Measurements from ENCODE around the gene PARD6B. TPM values are rescaled to one million over a fixed set of nuclear protein-coding genes. Genes with fewer than 3 reads are reported as not detected.
A peak's percentile ranks its signal among the peaks of the same experiment; 100 is the strongest.
"Not testable (repeated sequence)": the region's sequence is repeated elsewhere in the genome, so short reads cannot be mapped to it uniquely, and the experiment has no call there.

Gene PARD6B
- 3.7 TPM for total RNA-seq
- long read RNA-seq = 0 reads

GRCh38 chr20:50731055-50731929 lies at the start of gene PARD6B:
Gene PARD6B (plus strand): TSS chr20:50731580. CDS start chr20:50731787, 207 bp downstream.
- intact Hi-C loops (cut with DNase I) = loop anchor here (10.0 kb wide), 1 partner anchor 256 kb away; no protein-coding TSS in a partner anchor
- peak; percentile 99 for DNase-seq (ENCODE audit: low spot score)

DNA sequence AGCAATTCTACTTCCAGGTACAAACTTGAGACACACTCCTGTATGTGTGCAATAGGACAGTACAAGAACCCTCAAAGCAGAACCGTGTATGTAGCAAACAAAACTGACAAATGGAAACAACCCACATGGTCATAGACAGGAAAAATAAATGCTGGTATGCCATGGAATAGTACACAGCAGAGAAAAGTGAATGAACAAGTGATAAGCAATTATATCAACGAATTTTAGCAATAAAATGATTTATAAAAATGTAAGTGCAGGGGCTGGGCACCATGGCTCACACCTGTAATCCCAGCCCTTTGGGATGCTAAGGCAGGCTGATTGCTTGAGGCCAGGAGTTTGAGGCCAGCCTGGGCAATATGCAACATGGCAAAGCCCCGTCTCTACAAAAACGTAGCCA lies 49.3 kb upstream of the PARD6B start:
- intact Hi-C loops (cut with DNase I) = no loop called here

DNA sequence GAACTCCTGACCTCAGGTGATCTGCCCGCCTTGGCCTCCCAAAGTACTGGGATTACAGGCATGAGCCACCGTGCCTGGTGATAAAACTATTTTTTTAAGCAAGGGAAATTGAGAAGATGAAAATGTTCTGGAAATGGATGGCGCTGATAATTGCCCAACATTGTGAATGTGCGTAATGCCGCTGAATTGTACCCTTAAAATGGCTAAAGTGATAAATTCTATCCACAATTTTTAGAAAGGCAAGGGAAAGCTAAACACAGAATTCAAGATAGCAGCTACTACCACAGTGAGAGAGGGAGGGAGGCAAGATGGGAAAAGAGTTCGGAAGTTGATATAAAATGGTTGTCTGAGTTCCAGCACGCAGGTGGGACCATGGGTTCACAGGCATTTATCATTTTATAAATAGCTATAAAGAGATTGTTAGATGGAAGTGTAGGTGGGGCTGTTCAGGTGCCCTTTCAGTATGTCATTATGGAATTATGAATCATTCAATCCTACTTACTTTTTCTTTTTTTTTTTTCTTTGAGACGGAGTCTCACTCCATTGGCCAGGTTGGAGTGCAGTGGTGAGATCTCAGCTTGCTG lies 48.3 kb upstream of the PARD6B start:
- intact Hi-C loops (cut with DNase I) = no loop called here
- DNase-seq (ENCODE audit: low spot score) = no peak

More for the DNA sequence above, 49.3 kb upstream of the PARD6B start:
- DNase-seq (ENCODE audit: low spot score) = no peak

GRCh38 chr20:50683570-50683969 lies 47.8 kb upstream of the PARD6B start:
- intact Hi-C loops (cut with DNase I) = no loop called here

DNA sequence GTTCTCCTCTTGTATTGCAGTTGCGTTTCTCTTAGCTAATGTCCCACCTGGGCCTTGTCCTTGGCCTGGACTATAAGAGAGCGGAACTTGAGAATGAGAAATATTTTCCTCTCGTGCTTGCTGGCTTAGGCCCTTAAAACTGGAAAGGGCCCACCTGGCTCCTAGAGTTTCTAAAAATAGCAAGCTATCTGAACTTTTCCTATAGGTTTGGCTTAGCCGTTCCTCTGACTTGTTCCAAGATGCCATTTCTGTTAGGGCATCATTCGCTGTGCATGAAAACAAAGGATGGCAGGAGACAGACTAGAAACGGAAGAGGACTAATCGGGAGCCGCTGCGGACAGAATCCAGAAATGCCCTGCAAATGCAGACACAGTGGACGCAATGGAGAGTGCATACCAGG lies 44.6 kb upstream of the PARD6B start:
- no peak for DNase-seq (ENCODE audit: low spot score)
- intact Hi-C loops (cut with DNase I) = no loop called here

More at GRCh38 chr20:50683570-50683969, 47.8 kb upstream of the PARD6B start:
- no peak for DNase-seq (ENCODE audit: low spot score)

GRCh38 chr20:50688256-50688975 lies 43.0 kb upstream of the PARD6B start:
- intact Hi-C loops (cut with DNase I) = no loop called here
- no peak for DNase-seq (ENCODE audit: low spot score)

GRCh38 chr20:50689864-50690649 lies 41.3 kb upstream of the PARD6B start:
- no peak for DNase-seq (ENCODE audit: low spot score)
- intact Hi-C loops (cut with DNase I) = no loop called here

DNA sequence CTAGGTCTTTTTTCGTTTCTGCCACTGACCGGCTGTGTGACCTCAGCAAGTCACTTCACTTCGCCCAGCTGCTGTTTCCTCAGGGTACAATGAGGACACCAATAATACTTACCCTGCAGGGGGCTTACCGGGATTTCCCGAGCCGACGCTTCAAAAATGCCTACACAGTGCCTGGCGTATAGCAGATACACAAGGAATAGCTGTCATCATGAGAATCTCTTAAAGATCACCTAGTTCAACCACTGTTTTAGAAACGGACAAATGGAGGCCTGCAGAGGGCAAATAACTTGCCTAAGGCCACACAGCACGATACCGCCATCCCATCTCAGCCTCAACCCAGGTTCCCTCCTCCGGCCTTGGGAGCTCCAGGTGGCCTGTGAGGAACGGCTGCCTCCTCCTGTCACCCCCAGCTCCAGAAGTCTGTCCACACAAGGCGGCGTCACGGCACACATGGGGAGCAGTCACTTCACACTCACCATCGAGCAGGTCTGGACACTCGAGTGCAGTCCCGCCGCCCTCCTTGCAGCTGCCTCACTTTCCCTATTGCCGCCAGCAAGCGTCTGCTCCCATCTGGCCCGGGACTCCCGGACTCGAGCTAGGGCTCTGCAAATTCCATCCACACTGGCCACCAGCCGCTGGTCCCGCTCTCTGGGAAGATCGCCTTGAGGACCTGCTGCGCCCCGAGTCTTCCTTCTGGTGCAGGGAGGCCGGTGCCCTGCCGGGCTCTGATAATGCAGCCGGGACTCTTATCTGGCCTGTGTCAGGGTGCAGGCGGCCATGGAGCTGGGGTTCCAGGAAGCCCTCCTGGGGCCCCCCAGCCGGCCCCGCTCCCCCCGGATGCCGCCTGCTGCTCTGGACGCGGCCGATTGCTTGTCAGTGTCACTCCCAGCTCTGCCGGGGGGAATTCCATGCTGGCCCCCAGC lies 40.5 kb upstream of the PARD6B start, which contains the start of gene RIPOR3:
RIPOR3 (minus strand) TSS at position 893 of the 923 bp plus-strand sequence; CDS start at position 479, 414 bp downstream.
- intact Hi-C loops (cut with DNase I) = no loop called here
- no peak for DNase-seq (ENCODE audit: low spot score)

GRCh38 chr20:50691573-50692551 lies 39.5 kb upstream of the PARD6B start:
- DNase-seq (ENCODE audit: low spot score) = no peak
- intact Hi-C loops (cut with DNase I) = no loop called here

DNA sequence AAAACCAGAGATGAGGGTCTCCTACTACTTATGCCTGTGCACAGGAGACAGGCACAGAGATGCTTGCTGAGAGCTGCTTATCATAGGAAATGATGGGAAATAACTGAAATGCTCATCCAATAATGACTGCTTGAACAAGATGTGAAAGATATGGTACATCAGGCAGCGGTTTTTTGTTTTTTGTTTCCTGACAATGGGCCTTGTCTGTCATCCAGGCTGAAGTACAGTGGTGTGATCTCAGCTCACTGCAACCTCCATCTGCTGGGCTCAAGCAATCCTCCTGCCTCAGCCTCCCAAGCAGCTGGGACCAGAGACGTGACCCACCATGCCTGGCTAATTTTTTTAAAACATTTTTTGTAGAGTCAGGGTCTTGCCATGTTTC lies 38.8 kb upstream of the PARD6B start:
- intact Hi-C loops (cut with DNase I) = no loop called here
- no peak for DNase-seq (ENCODE audit: low spot score)

DNA sequence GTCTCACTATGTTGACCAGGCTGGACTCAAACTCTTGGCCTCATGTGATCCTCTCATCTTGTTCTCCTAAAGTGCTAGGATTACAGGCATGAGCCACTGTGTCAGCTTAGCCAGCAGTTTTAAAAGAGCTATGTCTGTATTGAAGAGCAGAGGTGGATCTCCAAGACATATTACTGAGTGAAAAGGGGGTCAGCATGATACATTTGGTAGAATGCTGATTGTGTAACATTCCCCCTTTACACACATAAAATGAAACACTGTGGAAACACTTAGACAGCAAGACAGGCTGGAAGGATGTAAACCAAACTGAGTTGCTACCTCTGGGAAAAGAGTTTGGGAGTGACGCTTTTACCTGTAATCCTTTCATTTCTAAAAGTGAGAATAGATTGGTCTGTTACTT lies 38.4 kb upstream of the PARD6B start:
- intact Hi-C loops (cut with DNase I) = no loop called here
- DNase-seq (ENCODE audit: low spot score) = no peak

GRCh38 chr20:50694379-50695134 lies 36.8 kb upstream of the PARD6B start:
- DNase-seq (ENCODE audit: low spot score) = no peak
- intact Hi-C loops (cut with DNase I) = no loop called here

DNA sequence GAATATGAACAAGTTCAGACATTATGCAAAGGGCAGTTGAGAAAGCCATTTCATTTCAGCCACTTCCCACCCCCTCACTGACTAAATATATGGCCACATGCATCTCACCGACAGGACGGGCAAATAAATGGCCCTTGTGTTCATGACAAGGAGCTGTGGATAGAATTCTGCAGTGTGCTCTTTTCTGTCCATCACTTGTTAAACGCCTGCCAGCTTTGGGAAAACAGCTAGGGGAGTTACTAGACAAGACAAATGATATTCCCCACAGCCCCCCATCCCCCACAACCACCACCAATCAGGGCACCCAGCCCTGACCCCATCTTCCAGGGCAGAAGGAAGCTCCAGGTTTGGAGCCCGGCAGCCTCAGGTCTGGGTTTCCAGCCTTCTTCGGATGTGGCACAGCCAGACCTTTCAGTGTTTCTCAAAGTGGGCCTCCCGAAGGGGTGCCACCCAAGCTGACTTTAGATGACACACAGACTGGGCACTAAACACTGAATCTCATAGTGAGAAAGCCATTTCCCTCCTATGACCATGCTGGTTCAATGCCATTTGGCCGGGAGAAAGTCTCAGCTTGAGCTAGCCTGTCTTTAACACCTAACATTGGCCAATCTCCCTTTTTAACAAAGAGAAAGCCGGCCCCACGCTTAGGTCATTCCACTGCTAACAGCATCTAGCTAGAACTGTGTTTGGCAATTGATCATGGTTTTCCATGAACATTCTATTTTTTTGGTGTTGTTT lies 36.1 kb upstream of the PARD6B start:
- intact Hi-C loops (cut with DNase I) = no loop called here
- DNase-seq (ENCODE audit: low spot score) = no peak

DNA sequence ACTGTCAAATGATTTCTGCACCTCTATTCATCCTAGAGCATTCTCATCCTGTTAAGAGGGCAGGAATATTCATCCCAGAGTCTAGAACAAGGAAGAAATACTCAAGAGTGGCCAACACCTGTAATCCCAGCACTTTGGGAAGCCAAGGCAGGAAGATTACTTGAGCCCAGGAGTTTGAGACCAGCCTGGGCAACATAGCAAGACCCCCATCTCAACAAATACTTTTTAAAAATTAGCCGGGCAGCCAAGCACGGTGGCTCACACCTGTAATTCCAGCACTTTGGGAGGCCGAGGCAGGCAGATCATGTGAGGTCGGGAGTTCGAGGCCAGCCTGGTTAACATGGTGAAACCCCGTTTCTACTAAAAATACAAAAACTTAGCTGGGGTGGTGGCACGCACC lies 33.1 kb upstream of the PARD6B start:
- DNase-seq (ENCODE audit: low spot score); intact Hi-C loops (cut with DNase I): not testable (repeated sequence)

DNA sequence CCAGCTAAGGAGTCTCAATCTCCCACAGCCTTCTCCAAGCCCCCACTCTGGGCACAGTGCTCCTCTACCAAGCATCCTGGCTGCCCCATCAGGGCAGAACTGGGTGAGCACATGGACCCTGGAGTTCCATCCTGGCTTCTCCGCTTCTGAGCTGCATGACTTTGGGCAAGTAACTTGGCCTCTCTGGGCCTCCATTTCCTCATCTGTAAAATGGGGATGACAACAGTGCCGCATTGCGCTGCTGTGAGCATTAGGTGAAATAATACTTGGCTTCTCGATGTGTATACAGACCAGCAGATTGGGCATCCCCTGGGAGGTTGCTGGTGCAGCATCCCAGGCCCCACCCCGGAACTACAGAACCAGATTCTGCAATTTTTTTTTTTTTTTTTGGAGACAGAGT lies 31.7 kb upstream of the PARD6B start:
- intact Hi-C loops (cut with DNase I) = no loop called here
- DNase-seq (ENCODE audit: low spot score) = no peak
